HG03432 (cell line): ENCODE measurements around the gene TLE4.

Experiments used
- ATAC-seq: cut with Tn5 transposase; IDR thresholded peaks from one replicate; pipeline ENCODE4 v1.9.1; 2021; ENCODE audit warnings: mild to moderate bottlenecking, moderate library complexity; ENCODE audit not compliant: unreplicated experiment

Gene TLE4

DNA sequence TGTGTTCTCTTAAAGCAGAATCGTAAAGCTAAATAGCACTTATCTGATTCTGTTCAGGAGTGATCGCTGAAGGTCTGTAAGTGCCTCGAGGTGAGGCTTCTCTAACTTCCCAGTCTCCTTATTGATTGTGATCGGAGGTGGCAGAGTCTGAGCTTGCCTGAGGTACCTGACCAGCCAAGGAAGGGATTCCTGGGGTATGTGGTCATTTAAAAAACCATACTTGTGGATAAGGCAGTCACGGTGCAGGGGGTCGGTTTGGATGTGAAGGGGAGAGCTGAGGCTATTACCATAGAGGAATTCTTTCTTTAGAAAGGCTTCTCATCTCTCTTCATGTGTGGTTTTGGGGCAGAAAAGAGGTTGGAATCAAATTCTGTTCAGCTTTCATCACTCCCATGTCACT lies 193.7 kb downstream of the TLE4 start:
- ATAC-seq, result no peak

- no peak for ATAC-seq
Measured at GRCh38 chr9:79766091-79766490, 194.3 kb downstream of the TLE4 start.

GRCh38 chr9:79768194-79768593 lies 196.4 kb downstream of the TLE4 start:
- no peak for ATAC-seq

DNA sequence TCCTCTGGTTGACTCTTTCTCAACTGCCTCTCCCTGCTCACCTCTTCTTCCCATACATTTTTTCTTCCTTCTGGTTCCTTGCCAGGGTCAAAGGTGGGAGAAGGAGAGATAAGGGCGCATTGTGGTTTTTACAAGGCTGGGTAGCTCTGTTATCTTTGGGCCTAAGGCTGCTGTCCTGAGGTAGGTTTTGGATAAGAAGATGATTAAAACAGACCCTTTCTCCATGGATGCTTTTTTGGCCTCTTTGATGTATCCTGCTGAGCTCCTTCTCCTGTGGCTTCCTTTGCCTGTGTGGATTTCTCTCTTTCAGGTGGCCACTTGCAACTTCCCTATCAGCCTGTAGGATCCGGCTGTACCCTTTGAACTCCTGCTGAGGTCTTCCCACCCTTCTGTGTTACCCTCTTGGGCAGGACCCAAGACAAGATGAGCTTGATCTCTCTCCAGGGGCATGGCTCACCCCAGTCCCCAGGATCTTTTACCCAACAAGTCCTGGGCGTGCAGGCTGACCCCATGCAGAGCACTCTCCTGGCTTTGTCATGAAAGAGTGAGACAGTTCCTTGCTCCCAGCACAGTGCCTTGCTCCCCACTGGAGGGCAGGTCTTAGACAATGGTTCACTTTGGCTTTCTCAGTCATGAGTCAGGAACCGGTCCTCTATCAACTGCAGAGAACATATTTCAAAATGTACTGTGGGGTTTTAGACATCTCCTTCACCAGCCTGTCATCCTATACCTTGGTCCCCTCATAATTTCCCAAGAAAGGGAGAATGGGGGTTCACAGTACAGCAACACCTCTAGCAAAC lies 197.9 kb downstream of the TLE4 start:
- no peak for ATAC-seq

DNA sequence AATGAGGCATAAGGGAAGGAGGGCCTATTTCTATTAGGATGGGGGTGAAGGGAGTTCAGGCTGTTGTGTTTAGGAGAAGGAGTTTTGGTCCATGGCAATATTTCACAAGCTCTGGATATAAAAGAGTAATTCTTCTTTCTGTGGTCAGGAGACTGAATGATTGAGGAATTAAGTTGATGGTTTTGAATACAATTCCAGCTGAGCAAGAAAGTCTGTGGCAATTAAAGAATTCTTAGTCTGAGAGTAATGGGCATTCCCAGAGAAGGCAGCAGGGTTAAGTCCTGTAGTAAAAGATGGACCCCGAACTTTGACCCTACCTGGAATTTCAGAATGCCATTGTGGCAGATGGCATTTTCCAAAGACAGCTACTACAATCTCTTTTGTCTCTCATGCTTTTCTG lies 202.6 kb downstream of the TLE4 start:
- ATAC-seq, result no peak
